ENCODE measurements around the gene CNIH3. TPM values are rescaled to one million over a fixed set of nuclear protein-coding genes. Genes with fewer than 3 reads are reported as not detected.

Gene CNIH3
- total RNA-seq, 1 experiment from 2014 or later = 4.2 TPM

GRCh38 chr1:224583774-224584173, 32.3 kb upstream of the CNIH3 start:
- H3K56ac ChIP-seq (ENCODE audit: insufficient read length, low read depth, low read length) = no peak overlapping the region
- H3K4me2 ChIP-seq (ENCODE audit: insufficient read depth, insufficient read length, low read length) = no peak overlapping the region
- Mint-ChIP-seq H3K4me1 (peaks cover 28 to 32% of the 10 kb centered on the region in 2 experiments), H3K27me3 (ENCODE audit: low read depth) (peaks cover 5% of the 10 kb centered on the region), H3K9me3 (peaks cover 0 to 3% of the 10 kb centered on the region in 2 experiments; a peak in 1 of 5 replicates), H3K36me3 (ENCODE audit: insufficient read depth in 1 of 3, low read depth in 3 of 3) (peaks cover 0 to 5% (median 4%) of the 10 kb centered on the region in 3 experiments; a peak in 3 of 7 replicates), H3K27ac (no peak overlapping the region), H3K4me3 (no peak overlapping the region)
- H4K5ac ChIP-seq (ENCODE audit: insufficient read length, low read depth, low read length) = no peak overlapping the region
- no peak for TF ChIP-seq CTCF (conservative IDR thresholded peaks at IDR 0.05)
- no peak for DNase-seq
- H2BK12ac ChIP-seq (ENCODE audit: insufficient read length, low read depth, low read length) = no peak overlapping the region
- no peak overlapping the region for H3K14ac ChIP-seq (ENCODE audit: insufficient read depth, low read length)
- no peak overlapping the region for H3T11ph ChIP-seq (ENCODE audit: low read length)
- H3K23me2 ChIP-seq (ENCODE audit: insufficient read length, low read depth, low read length, poor library complexity, severe bottlenecking) = no peaks in the 10 kb centered on the region
- H3K9ac ChIP-seq (ENCODE audit: extremely low read depth, insufficient read length, low read length) = no peak overlapping the region
- H4K8ac ChIP-seq (replicated peaks; ENCODE audit: insufficient read length, low read depth, low read length) = no peak overlapping the region
- H3K23ac ChIP-seq (ENCODE audit: insufficient read length, low read depth, low read length) = no peak overlapping the region
- no CpG with 5 or more reads among the region's 3 CpGs for WGBS (ENCODE audit: extremely low coverage, insufficient read length, low lambda C conversion rate)
- no peaks in the 10 kb centered on the region for H3K27me3 ChIP-seq (ENCODE audit: insufficient read depth, low read length)
- H3K79me1 ChIP-seq (ENCODE audit: insufficient read depth, low read depth, low read length, poor library complexity, severe bottlenecking) = no peaks in the 10 kb centered on the region
- no peaks in the 10 kb centered on the region for H3K79me2 ChIP-seq (ENCODE audit: insufficient read depth, low read length)
- no peaks in the 10 kb centered on the region for H3K4me1 ChIP-seq (ENCODE audit: insufficient read depth, low read length)
- H3K4ac ChIP-seq (ENCODE audit: low read depth, low read length) = no peak overlapping the region
- no peak overlapping the region for H4K91ac ChIP-seq (ENCODE audit: insufficient read length, low read depth, low read length)
- H2BK120ac ChIP-seq (ENCODE audit: low read depth, low read length, poor library complexity, severe bottlenecking) = no peak overlapping the region
- no peak overlapping the region for H2AK5ac ChIP-seq (ENCODE audit: insufficient read length, low read length)
- H2BK20ac ChIP-seq (ENCODE audit: low read depth, low read length, poor library complexity, severe bottlenecking) = no peak overlapping the region
- H4K20me1 ChIP-seq (ENCODE audit: control insufficient read depth, insufficient read depth, insufficient read length) = no peaks in the 10 kb centered on the region
- no peak overlapping the region for H2AFZ ChIP-seq (ENCODE audit: low read length)
- H3K18ac ChIP-seq (ENCODE audit: insufficient read length, low read depth, low read length) = no peak overlapping the region
- H2BK5ac ChIP-seq (ENCODE audit: insufficient read length, low read length) = no peak overlapping the region
- H3K9me3 ChIP-seq (ENCODE audit: control insufficient read depth, low read depth, low read length) = no peaks in the 10 kb centered on the region
- H2BK15ac ChIP-seq (ENCODE audit: low read depth, low read length) = no peak overlapping the region
- H3K27ac ChIP-seq (ENCODE audit: insufficient read length, low read depth, low read length) = no peak overlapping the region
